Natural killer cell treated with Interleukin-12 subunit alpha and Interleukin-12 subunit beta and Interleukin-15 and Interleukin-18, amount 100 ng/mL, for 72 hours (primary cell): ENCODE data around the gene GFY. TPM values are rescaled to one million over a fixed set of nuclear protein-coding genes. Genes with fewer than 3 reads are reported as not detected.

Experiments
- ATAC-seq, 2 donors: fragments of 150-1000 bp; cut with Tn5 transposase in 1 of 2; sonication (Bioruptor Pico), chemical (Tn5 transposase) in 1 of 2; 2 replicates each; pipeline ENCODE4 v1.10.0; 2021
- DNase-seq: peaks from one replicate; pipeline ENCODE4 v3.0.0; 2022; ENCODE audit warnings: low spot score
- H3K27ac Mint-ChIP-seq, 2 donors: 1 replicate in 1 of 2; 2 replicates in 1 of 2; pipeline ENCODE4 v1.8.0; 2022; ENCODE audit warnings: mixed read lengths in 2 of 2, mild to moderate bottlenecking in 1 of 2, moderate library complexity in 1 of 2
- H3K27me3 Mint-ChIP-seq, 2 donors: 1 replicate in 1 of 2; 2 replicates in 1 of 2; pipeline ENCODE4 v1.8.0; 2022; ENCODE audit warnings: mixed read lengths in 2 of 2
- H3K36me3 Mint-ChIP-seq: one replicate; pipeline ENCODE4 v1.8.0; 2022; ENCODE audit warnings: mixed read lengths
- H3K4me1 Mint-ChIP-seq, 2 donors: 1 replicate in 1 of 2; 2 replicates in 1 of 2; pipeline ENCODE4 v1.8.0; 2022; ENCODE audit warnings: low read depth in 2 of 2, mixed read lengths in 2 of 2, mild to moderate bottlenecking in 1 of 2
- H3K4me3 Mint-ChIP-seq: one replicate; pipeline ENCODE4 v1.8.0; 2022; ENCODE audit warnings: mixed read lengths
- H3K9me3 Mint-ChIP-seq: 2 replicates; pipeline ENCODE4 v1.8.0; 2022; ENCODE audit warnings: mixed read lengths
- total RNA-seq, 2 donors: library from RNA; stranded (reverse); gene quantifications; one replicate each; pipeline ENCODE4 v1.2.3, GENCODE V29; 2022

Gene GFY
- total RNA-seq, 2 donors from 2014 or later: not detected

- Mint-ChIP-seq H3K36me3 (no peaks in the 10 kb centered on the region), H3K27me3 (peaks cover 27 to 38% of the 10 kb centered on the region in 2 donors), H3K4me1 (peaks cover 0 to 4% of the 10 kb centered on the region in 2 donors), H3K27ac (no peak overlapping the region), H3K4me3 (no peak overlapping the region), H3K9me3 (no peaks in the 10 kb centered on the region)
- no peak for ATAC-seq
- DNase-seq: no peak
These were observed 9.9 kb upstream of the GFY start for GRCh38 chr19:49415102-49415809.

DNA sequence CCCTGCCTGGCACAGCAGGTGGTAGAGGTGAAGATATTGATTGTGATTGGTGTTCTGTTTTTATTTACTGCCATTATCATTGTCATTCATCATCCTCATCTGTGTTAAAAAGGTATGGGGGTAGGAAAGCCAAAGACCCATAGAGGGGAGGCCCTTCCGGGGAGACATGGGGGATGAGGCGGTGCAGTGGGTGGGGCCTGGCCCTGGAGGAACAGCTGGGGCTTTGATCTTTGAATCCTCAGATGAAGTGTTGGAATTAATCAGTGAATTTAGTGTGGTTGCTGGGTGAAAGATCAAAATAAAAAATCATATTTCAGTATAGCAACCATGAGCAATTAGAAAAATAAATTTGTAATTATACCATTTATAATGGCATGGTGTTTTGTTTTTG lies 9.4 kb upstream of the GFY start:
- no peak overlapping the region for H3K27ac Mint-ChIP-seq
- ATAC-seq: no peak
- H3K4me3 Mint-ChIP-seq: no peak overlapping the region
- H3K4me1 Mint-ChIP-seq: peaks cover 0 to 4% of the 10 kb centered on the region in 2 donors
- H3K27me3 Mint-ChIP-seq: peaks cover 32 to 44% of the 10 kb centered on the region in 2 donors
- H3K36me3 Mint-ChIP-seq: no peaks in the 10 kb centered on the region
- DNase-seq: no peak
- no peaks in the 10 kb centered on the region for H3K9me3 Mint-ChIP-seq

DNA sequence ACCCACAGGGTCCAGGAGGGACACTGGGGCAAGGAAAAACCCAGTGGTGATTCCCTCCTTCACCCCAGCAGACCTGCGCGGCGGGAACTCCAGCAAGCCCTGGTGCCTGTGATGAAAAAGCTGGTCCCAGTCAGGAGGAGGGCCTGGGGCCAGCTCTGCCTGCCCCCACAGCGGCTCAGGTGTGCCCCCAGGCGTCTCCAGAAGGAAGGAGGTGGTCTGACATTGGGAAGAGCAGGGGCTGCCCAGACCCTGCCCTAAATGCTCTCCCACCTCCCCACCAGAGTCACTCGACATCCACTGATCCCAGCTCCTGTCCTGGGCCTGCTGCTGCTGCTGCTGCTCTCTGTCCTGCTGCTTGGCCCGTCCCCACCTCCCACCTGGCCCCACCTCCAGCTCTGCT lies 8.1 kb upstream of the GFY start:
- Mint-ChIP-seq H3K36me3 (no peaks in the 10 kb centered on the region), H3K27me3 (peaks cover 44 to 55% of the 10 kb centered on the region in 2 donors), H3K4me1 (peaks cover 10 to 12% of the 10 kb centered on the region in 2 donors), H3K27ac (no peak overlapping the region), H3K9me3 (no peaks in the 10 kb centered on the region), H3K4me3 (no peak overlapping the region)
- DNase-seq (no peak), ATAC-seq (no peak)

GRCh38 chr19:49418511-49418910 lies 6.7 kb upstream of the GFY start:
- ATAC-seq (no peak), DNase-seq (no peak)
- no peaks in the 10 kb centered on the region for H3K9me3 Mint-ChIP-seq
- H3K27ac Mint-ChIP-seq: no peak overlapping the region
- no peak overlapping the region for H3K4me3 Mint-ChIP-seq
- peaks cover 54 to 59% of the 10 kb centered on the region in 2 donors for H3K27me3 Mint-ChIP-seq
- peaks cover 19 to 22% of the 10 kb centered on the region in 2 donors for H3K4me1 Mint-ChIP-seq
- no peaks in the 10 kb centered on the region for H3K36me3 Mint-ChIP-seq

DNA sequence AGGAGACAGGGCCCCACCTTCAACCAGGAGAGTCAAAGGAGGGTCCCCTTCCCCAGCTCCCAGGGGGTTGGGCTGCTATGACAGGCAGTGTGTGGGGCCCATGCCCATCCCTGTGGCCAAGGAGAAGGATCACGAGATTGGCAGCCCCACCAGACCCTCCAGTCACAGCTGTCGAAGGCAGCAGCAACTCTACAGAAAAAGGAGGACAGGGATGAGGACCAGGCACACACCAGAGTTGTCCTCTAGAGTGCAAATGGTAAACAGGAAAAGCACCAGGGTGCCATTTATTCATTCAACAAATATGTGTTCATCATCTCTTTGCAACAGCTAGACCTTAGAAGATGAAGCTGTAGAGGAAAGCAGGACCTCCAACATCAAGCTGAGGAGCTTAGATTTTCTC lies 6.0 kb upstream of the GFY start:
- Mint-ChIP-seq H3K4me1 (peaks cover 25 to 28% of the 10 kb centered on the region in 2 donors), H3K27me3 (peaks cover 60 to 65% of the 10 kb centered on the region in 2 donors), H3K9me3 (no peaks in the 10 kb centered on the region), H3K27ac (no peak overlapping the region), H3K36me3 (no peaks in the 10 kb centered on the region), H3K4me3 (no peak overlapping the region)
- ATAC-seq (no peak), DNase-seq (no peak)

DNA sequence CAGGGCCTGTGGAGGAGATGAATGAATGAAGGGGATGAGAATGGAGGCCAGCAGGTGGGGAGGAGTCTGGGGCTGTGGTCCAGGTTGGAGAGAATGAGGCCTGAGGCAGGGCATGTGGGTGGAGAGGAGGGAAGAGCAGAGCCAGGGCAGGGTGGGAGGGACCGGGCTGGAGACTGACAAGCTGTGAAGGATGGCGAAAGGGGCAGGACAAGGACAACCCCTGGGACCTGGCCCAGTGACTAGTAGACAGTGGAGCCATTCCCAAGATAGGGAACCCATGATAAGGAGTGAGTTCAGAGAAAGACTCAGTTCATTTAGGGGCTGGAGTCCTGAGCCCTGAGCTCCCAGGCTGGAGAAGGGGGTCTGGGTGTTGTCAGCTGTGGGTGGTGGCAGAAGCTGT lies 5.0 kb upstream of the GFY start:
- DNase-seq: no peak
- ATAC-seq: no peak
- H3K27ac Mint-ChIP-seq: no peak overlapping the region
- no peak overlapping the region for H3K4me3 Mint-ChIP-seq
- H3K36me3 Mint-ChIP-seq: no peaks in the 10 kb centered on the region
- H3K9me3 Mint-ChIP-seq: no peaks in the 10 kb centered on the region
- peaks cover 25 to 28% of the 10 kb centered on the region in 2 donors for H3K4me1 Mint-ChIP-seq
- H3K27me3 Mint-ChIP-seq: peaks cover 66 to 73% of the 10 kb centered on the region in 2 donors

- Mint-ChIP-seq H3K27ac (no peak overlapping the region), H3K9me3 (no peaks in the 10 kb centered on the region), H3K4me1 (peaks cover 27 to 31% of the 10 kb centered on the region in 2 donors), H3K36me3 (peaks cover under 1% of the 10 kb centered on the region), H3K27me3 (peaks cover 73 to 83% of the 10 kb centered on the region in 2 donors), H3K4me3 (peak overlapping the region; percentile 55)
- DNase-seq (peak; percentile 69), ATAC-seq (peak; percentile 49 to 74)
These were observed 3.9 kb upstream of the GFY start for GRCh38 chr19:49421039-49421877.

DNA sequence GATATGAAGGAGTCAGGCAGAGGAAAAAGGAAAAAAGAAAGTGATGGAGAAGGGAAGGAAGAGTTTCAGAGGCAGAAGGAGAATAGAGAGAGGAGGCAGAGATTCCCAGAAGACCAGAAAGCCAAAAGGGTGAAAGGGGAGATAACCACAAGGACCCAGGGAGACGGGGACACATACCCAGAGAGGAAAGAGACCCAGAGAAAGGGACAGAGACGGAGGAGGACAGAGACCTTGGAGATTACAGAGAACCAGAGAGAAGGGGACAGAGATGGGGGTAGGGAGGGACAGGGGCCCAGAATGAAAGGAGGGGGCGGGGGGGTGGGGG lies 3.3 kb upstream of the GFY start:
- no peak for ATAC-seq
- no peak for DNase-seq
- Mint-ChIP-seq H3K36me3 (peaks cover 6% of the 10 kb centered on the region), H3K9me3 (no peaks in the 10 kb centered on the region), H3K27me3 (peaks cover 79 to 89% of the 10 kb centered on the region in 2 donors), H3K4me3 (peak overlapping the region; percentile 55), H3K4me1 (peaks cover 33 to 34% of the 10 kb centered on the region in 2 donors), H3K27ac (no peak overlapping the region)

DNA sequence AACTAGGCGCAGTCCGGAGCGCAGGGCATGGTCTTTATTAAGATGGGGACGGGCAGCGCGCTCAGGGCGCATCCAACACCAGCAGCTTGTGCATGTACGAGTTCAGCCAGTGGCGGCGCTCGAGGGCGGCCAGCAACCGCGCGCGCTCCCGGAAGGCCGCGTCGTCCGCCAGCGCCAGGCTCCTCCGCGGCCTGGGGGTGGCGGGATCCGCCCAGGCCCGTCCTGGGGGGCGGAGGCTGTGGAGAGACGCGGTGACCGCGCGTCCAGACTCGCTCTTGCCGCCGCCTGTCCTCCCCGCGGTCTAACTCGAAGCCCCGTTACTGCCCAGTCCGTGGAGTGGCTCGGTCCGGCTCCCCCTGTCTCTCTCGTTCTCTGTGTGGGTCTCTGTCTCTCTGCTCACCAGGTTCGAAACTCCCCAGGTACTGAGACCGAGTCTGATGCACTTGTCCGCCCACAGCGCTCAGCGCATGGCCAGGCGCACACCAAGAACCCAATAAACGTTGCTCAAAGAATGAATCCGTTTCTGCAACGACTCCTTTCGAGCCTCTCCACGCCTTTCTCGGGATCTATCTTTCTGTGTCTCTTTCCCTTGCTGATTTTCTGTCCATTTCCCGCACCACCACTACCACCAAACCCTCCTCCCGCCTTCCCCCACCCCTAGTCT lies 2.6 kb upstream of the GFY start:
- peaks cover 38 to 39% of the 10 kb centered on the region in 2 donors for H3K4me1 Mint-ChIP-seq
- DNase-seq (no peak), ATAC-seq (peak; percentile 76 to 84)
- peaks cover 82 to 92% of the 10 kb centered on the region in 2 donors for H3K27me3 Mint-ChIP-seq
- H3K4me3 Mint-ChIP-seq: peak overlapping the region; percentile 79
- no peaks in the 10 kb centered on the region for H3K9me3 Mint-ChIP-seq
- H3K27ac Mint-ChIP-seq: no peak overlapping the region
- peaks cover 9% of the 10 kb centered on the region for H3K36me3 Mint-ChIP-seq

DNA sequence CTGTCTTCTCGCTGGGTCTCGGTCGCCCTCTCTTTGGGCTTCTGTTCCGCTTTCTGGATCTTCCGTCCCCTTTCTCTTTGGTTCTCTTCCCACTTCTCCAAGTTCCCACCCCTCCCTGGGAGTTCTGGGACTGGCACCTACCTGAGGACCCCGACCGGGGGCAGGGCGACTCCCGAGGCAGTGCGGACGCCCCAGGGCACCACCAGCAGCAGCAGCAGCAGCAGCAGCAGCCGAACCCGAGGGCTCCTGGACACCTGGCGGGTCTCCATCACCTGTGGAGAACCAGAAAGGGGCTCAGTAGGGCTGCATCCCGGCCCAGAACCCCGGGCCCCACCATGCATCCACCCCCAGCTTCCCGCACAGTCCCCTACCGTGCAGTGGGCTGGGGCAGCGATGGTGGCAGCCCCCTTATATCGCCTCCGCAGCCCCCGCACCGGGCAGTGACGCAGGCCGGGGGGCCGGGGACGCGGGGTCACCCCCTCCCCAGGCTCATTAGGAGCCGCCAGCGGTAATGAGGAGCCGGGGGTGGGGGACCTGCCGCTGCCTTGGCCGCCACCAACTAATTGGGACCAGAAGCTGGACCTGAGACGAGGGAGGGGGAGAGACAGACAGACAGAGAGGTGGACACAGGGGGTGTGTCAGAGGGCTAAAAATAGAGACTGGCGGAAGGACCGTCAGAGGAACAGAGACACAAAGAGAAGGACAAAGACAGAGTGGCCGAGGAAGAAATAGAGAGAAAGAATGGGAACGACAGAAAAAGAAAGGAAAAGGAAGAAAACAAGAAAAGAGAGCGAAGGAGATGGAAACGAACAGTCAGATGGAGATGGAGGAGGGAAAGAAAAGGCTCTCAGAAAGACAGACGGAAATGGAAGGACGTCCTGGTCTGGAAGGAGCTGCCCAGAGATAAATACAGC lies 1.9 kb upstream of the GFY start, which contains the start of gene PTH2:
Gene PTH2 (minus strand): TSS at position 371 of the 914 bp plus-strand sequence. CDS start 102 bp downstream, at position 269.
- H3K36me3 Mint-ChIP-seq: peaks cover 9% of the 10 kb centered on the region
- H3K4me1 Mint-ChIP-seq: peaks cover 44 to 46% of the 10 kb centered on the region in 2 donors
- H3K27ac Mint-ChIP-seq: no peak within 1 kb of the TSS
- DNase-seq (no peak), ATAC-seq (no peak)
- peaks cover 82 to 96% of the 10 kb centered on the region in 2 donors for H3K27me3 Mint-ChIP-seq
- peak within 1 kb of the TSS; percentile 79 for H3K4me3 Mint-ChIP-seq
- no peaks in the 10 kb centered on the region for H3K9me3 Mint-ChIP-seq

- H3K9me3 Mint-ChIP-seq: no peaks in the 10 kb centered on the region
- H3K4me3 Mint-ChIP-seq: peak overlapping the region; percentile 28
- H3K27ac Mint-ChIP-seq: no peak overlapping the region
- H3K36me3 Mint-ChIP-seq: peaks cover 9% of the 10 kb centered on the region
- DNase-seq (no peak), ATAC-seq (no peak)
- peaks cover 80 to 95% of the 10 kb centered on the region in 2 donors for H3K27me3 Mint-ChIP-seq
- H3K4me1 Mint-ChIP-seq: peaks cover 44 to 50% of the 10 kb centered on the region in 2 donors
These were observed 1.2 kb upstream of the GFY start for GRCh38 chr19:49423985-49424303.

- Mint-ChIP-seq H3K27ac (no peak overlapping the region), H3K36me3 (peaks cover 15% of the 10 kb centered on the region), H3K27me3 (peaks cover 72 to 95% of the 10 kb centered on the region in 2 donors), H3K9me3 (no peaks in the 10 kb centered on the region), H3K4me3 (no peak overlapping the region), H3K4me1 (peaks cover 50 to 52% of the 10 kb centered on the region in 2 donors)
- DNase-seq (no peak), ATAC-seq (no peak)
These were observed 869 bp downstream of the GFY start for GRCh38 chr19:49425922-49426592.
